ENCODE measurements around the gene NTN4.

- TF ChIP-seq CTCF (IDR thresholded peaks at IDR 0.05; ENCODE audit: low read length) (no peak), EZH2 (IDR thresholded peaks at IDR 0.05; ENCODE audit: borderline replicate concordance, low read length) (no peak)
Measured at GRCh38 chr12:95629392-95629791, 161.2 kb downstream of the NTN4 start.

All from OCI-LY1 (cell line).